ENCODE data around the gene KCTD17.

- TF ChIP-seq, protein P1, sequence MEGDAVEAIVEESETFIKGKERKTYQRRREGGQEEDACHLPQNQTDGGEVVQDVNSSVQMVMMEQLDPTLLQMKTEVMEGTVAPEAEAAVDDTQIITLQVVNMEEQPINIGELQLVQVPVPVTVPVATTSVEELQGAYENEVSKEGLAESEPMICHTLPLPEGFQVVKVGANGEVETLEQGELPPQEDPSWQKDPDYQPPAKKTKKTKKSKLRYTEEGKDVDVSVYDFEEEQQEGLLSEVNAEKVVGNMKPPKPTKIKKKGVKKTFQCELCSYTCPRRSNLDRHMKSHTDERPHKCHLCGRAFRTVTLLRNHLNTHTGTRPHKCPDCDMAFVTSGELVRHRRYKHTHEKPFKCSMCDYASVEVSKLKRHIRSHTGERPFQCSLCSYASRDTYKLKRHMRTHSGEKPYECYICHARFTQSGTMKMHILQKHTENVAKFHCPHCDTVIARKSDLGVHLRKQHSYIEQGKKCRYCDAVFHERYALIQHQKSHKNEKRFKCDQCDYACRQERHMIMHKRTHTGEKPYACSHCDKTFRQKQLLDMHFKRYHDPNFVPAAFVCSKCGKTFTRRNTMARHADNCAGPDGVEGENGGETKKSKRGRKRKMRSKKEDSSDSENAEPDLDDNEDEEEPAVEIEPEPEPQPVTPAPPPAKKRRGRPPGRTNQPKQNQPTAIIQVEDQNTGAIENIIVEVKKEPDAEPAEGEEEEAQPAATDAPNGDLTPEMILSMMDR (IDR thresholded peaks at IDR 0.05): no peak
- TF ChIP-seq EP300 (IDR thresholded peaks at IDR 0.05): no peak
- no peak for TF ChIP-seq POLR2A (IDR thresholded peaks at IDR 0.05)
These were observed 52.3 kb downstream of the KCTD17 start for GRCh38 chr22:37103656-37104452.

All from tibial nerve (tissue), 4 donors.